Neural progenitor cell (in vitro differentiated cells): ENCODE data around the gene S100A5.

Source experiments
- EZH2 ChIP-seq: fragments of 200-600 bp; sonication (generic); IDR thresholded peaks from 2 replicates; pipeline ENCODE4 v1.6.1; 2017; ENCODE audit warnings: antibody characterized with exemption, mild to moderate bottlenecking, moderate library complexity
- EZH2phosphoT487 ChIP-seq: fragments of 200-600 bp; sonication (generic); IDR thresholded peaks from 2 replicates; pipeline ENCODE4 v1.6.1; 2017; ENCODE audit warnings: antibody characterized with exemption
- TF ChIP-seq, protein P1 (sequence below): fragments of 200-600 bp; sonication (generic); IDR thresholded peaks from 2 replicates; pipeline ENCODE4 v1.5.1; 2017; ENCODE audit warnings: antibody characterized with exemption, mild to moderate bottlenecking

- TF ChIP-seq, protein P1, sequence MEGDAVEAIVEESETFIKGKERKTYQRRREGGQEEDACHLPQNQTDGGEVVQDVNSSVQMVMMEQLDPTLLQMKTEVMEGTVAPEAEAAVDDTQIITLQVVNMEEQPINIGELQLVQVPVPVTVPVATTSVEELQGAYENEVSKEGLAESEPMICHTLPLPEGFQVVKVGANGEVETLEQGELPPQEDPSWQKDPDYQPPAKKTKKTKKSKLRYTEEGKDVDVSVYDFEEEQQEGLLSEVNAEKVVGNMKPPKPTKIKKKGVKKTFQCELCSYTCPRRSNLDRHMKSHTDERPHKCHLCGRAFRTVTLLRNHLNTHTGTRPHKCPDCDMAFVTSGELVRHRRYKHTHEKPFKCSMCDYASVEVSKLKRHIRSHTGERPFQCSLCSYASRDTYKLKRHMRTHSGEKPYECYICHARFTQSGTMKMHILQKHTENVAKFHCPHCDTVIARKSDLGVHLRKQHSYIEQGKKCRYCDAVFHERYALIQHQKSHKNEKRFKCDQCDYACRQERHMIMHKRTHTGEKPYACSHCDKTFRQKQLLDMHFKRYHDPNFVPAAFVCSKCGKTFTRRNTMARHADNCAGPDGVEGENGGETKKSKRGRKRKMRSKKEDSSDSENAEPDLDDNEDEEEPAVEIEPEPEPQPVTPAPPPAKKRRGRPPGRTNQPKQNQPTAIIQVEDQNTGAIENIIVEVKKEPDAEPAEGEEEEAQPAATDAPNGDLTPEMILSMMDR: peak; percentile 18
- TF ChIP-seq EZH2phosphoT487 (no peak), EZH2 (no peak)
Measured at GRCh38 chr1:153546796-153547559, 6.2 kb upstream of the S100A5 start.
